Panc1 (cell line): ENCODE data around the gene DPH5. TPM values are rescaled to one million over a fixed set of nuclear protein-coding genes. Genes with fewer than 3 reads are reported as not detected.
"Not testable (repeated sequence)": the region's sequence is repeated elsewhere in the genome, so short reads cannot be mapped to it uniquely, and the experiment has no call there.

Experiments used
- ATAC-seq: fragments of 200-7000 bp; cut with Tn5 transposase; 2 replicates; pipeline ENCODE4 v1.9.1; 2020; ENCODE audit warnings: mild to moderate bottlenecking, moderate library complexity
- BruUV-seq: library from RNA; stranded (reverse); fragments of 400-500 nt; replicated peaks from 2 replicates; lab custom pipeline; 2021; lab: Mats Ljungman, UMichigan
- CTCF ChIA-PET: fragments of 300-600 bp; sonication (Branson Sonifier 250); formaldehyde crosslinking; loops from one replicate; lab custom pipeline; 2022; ENCODE audit warnings: antibody characterized with exemption; lab: Charles Lee
- POLR2A ChIA-PET: fragments of 300-600 bp; sonication (Branson Sonifier 250); formaldehyde crosslinking; loops from one replicate; lab custom pipeline; 2022; ENCODE audit warnings: antibody characterized with exemption; lab: Charles Lee
- DNase-seq: peaks from one replicate; pipeline ENCODE4 v3.0.0-alpha.2; 2010; ENCODE audit warnings: low read depth, low spot score
- H3K27ac ChIP-seq: 2 replicates; pipeline ENCODE4 v1.5.1; 2011; ENCODE audit warnings: mild to moderate bottlenecking, low read length, inconsistent platforms
- H3K27me3 ChIP-seq: fragments of 200-500 bp; sonication (Bioruptor generic); 2 replicates; pipeline ENCODE4 v1.6.0; 2014; ENCODE audit warnings: low read length, inconsistent platforms; ENCODE audit not compliant: control insufficient read depth, insufficient read depth
- H3K36me3 ChIP-seq: fragments of 200-500 bp; sonication (Bioruptor generic); 2 replicates; pipeline ENCODE4 v1.5.1; 2014; ENCODE audit warnings: inconsistent platforms, mild to moderate bottlenecking, low read length, moderate library complexity; ENCODE audit not compliant: control insufficient read depth, insufficient read depth
- H3K4me1 ChIP-seq: 2 replicates; pipeline ENCODE4 v1.5.1; 2011; ENCODE audit warnings: inconsistent platforms, mild to moderate bottlenecking, low read length, moderate library complexity; ENCODE audit not compliant: control insufficient read depth, insufficient read depth
- H3K4me3 ChIP-seq, 2 experiments: 2 replicates each; pipeline ENCODE4 v1.5.1; 2011 to 2012; ENCODE audit warnings: low read depth in 2 of 2, low read length in 2 of 2, mild to moderate bottlenecking in 2 of 2, inconsistent platforms in 1 of 2, moderate library complexity in 1 of 2
- H3K9me3 ChIP-seq: fragments of 200-500 bp; sonication (Bioruptor generic); 2 replicates; pipeline ENCODE4 v1.5.1; 2014; ENCODE audit warnings: low read depth, mild to moderate bottlenecking, inconsistent platforms, low read length, moderate library complexity; ENCODE audit not compliant: control insufficient read depth, insufficient read depth
- POLR2AphosphoS5 ChIP-seq: IDR thresholded peaks from 2 replicates; pipeline ENCODE4 v1.6.1; 2012; ENCODE audit warnings: mild to moderate bottlenecking, low read depth, low read length, moderate library complexity
- SIN3A ChIP-seq: IDR thresholded peaks from 2 replicates; pipeline ENCODE4 v1.6.1; 2012; ENCODE audit warnings: low read depth, mild to moderate bottlenecking, low read length, moderate library complexity, borderline replicate concordance; ENCODE audit not compliant: insufficient read depth
- TCF7L2 ChIP-seq: IDR thresholded peaks from 2 replicates; pipeline ENCODE4 v1.6.1; 2011; ENCODE audit warnings: mild to moderate bottlenecking, low read depth, low read length, inconsistent platforms
- in situ Hi-C: cut with HindIII; loops from 2 replicates; pipeline ENCODE4 v1.10.0; 2016; ENCODE audit warnings: low sequenced_read_pairs, low pct_unique_long_range_greater_than_20kb
- intact Hi-C: fragments of 100-400 bp; cut with micrococcal nuclease; formaldehyde crosslinking; loops from one replicate; pipeline ENCODE4 v1.10.0; 2022; ENCODE audit not compliant: unreplicated experiment
- total RNA-seq: library from RNA; stranded (reverse); gene quantifications from one replicate; pipeline ENCODE4 v1.2.1, GENCODE V29; 2021; ENCODE audit not compliant: unreplicated experiment
- TF ChIP-seq, protein P1 (sequence below): fragments of 450-650 bp; IDR thresholded peaks from 2 replicates; pipeline ENCODE4 v1.5.1; 2017; ENCODE audit warnings: mild to moderate bottlenecking
- TF ChIP-seq, protein P2 (sequence below), 2 experiments: IDR thresholded peaks; 2 replicates each; pipeline ENCODE4 v1.6.1; 2011 to 2012; ENCODE audit warnings: low read depth in 2 of 2, control low read depth in 1 of 2, low read length in 1 of 2, mild to moderate bottlenecking in 1 of 2, moderate library complexity in 1 of 2; ENCODE audit not compliant: insufficient read depth in 1 of 2

The DPH5 gene
- total RNA-seq, 1 experiment from 2014 or later = 22.6 TPM

DNA sequence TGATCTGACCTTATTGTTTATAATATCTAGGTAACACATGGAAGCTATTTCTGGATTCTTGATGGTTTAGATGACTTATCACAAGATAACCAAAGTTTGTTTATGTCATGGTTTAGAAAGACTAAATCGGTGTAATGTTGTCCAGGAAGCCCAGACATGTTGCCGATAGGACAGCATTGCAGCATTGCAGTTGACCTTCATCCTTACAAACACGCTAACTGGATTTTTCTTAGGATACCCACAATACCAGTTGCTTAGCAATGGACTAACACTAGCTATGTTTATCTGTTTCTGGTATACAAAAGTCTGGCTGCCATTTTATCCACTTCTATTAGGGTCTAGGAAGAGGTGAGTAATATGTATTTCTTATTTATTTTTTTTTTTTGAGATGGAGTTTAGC lies 11.7 kb upstream of the DPH5 start:
- no peaks in the 10 kb centered on the region; the same call in 1 of the 2 replicates for H3K36me3 ChIP-seq
- no peaks in the 10 kb centered on the region for H3K27me3 ChIP-seq
- H3K4me3 ChIP-seq = no peak overlapping the region
- ChIA-PET CTCF (no interaction called here), POLR2A (interaction anchor here (0.6 kb wide), 1 partner anchor 9 kb away, joined by 3 read pairs; no protein-coding TSS in a partner anchor)
- intact Hi-C loops (no loop called here), in situ Hi-C loops (no loop called here)
- BruUV-seq = no TSS peak
- TF ChIP-seq SIN3A = no peak
- no peak for TF ChIP-seq TCF7L2
- TF ChIP-seq, protein P1, sequence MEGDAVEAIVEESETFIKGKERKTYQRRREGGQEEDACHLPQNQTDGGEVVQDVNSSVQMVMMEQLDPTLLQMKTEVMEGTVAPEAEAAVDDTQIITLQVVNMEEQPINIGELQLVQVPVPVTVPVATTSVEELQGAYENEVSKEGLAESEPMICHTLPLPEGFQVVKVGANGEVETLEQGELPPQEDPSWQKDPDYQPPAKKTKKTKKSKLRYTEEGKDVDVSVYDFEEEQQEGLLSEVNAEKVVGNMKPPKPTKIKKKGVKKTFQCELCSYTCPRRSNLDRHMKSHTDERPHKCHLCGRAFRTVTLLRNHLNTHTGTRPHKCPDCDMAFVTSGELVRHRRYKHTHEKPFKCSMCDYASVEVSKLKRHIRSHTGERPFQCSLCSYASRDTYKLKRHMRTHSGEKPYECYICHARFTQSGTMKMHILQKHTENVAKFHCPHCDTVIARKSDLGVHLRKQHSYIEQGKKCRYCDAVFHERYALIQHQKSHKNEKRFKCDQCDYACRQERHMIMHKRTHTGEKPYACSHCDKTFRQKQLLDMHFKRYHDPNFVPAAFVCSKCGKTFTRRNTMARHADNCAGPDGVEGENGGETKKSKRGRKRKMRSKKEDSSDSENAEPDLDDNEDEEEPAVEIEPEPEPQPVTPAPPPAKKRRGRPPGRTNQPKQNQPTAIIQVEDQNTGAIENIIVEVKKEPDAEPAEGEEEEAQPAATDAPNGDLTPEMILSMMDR = no peak
- TF ChIP-seq, protein P2, sequence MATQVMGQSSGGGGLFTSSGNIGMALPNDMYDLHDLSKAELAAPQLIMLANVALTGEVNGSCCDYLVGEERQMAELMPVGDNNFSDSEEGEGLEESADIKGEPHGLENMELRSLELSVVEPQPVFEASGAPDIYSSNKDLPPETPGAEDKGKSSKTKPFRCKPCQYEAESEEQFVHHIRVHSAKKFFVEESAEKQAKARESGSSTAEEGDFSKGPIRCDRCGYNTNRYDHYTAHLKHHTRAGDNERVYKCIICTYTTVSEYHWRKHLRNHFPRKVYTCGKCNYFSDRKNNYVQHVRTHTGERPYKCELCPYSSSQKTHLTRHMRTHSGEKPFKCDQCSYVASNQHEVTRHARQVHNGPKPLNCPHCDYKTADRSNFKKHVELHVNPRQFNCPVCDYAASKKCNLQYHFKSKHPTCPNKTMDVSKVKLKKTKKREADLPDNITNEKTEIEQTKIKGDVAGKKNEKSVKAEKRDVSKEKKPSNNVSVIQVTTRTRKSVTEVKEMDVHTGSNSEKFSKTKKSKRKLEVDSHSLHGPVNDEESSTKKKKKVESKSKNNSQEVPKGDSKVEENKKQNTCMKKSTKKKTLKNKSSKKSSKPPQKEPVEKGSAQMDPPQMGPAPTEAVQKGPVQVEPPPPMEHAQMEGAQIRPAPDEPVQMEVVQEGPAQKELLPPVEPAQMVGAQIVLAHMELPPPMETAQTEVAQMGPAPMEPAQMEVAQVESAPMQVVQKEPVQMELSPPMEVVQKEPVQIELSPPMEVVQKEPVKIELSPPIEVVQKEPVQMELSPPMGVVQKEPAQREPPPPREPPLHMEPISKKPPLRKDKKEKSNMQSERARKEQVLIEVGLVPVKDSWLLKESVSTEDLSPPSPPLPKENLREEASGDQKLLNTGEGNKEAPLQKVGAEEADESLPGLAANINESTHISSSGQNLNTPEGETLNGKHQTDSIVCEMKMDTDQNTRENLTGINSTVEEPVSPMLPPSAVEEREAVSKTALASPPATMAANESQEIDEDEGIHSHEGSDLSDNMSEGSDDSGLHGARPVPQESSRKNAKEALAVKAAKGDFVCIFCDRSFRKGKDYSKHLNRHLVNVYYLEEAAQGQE (IDR thresholded peaks at IDR 0.05; ENCODE audit: insufficient read depth in 1 of 2, low read depth in 2 of 2, low read length in 1 of 2) = no peak
- ATAC-seq (no peak), DNase-seq (no peak)
- no peaks in the 10 kb centered on the region for H3K4me1 ChIP-seq
- no peak overlapping the region for H3K27ac ChIP-seq
- no peaks in the 10 kb centered on the region; the same call in 1 of the 2 replicates for H3K9me3 ChIP-seq

DNA sequence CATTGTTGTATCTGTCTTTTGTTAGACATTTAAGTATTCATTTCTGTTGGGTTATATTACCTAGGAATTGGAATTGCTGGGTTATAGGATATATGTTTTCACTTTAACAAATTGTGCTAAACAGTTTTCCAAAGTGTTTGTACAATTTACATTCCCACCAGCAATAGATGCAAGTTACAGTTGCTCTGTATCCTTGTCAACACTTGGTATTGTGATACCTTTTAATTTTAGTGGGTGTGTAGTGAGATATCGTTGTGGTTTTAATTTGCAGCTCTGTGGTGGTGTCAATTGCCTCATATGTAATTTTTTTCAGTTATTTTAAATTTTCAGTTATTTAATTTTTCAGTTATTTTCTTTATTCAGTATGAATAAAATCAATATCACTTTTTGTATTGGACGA lies 7.4 kb upstream of the DPH5 start:
- Histone ChIP-seq H3K36me3 (no peaks in the 10 kb centered on the region; the same call in 1 of the 2 replicates), H3K4me3 (no peak overlapping the region), H3K27ac (no peak overlapping the region), H3K27me3 (no peaks in the 10 kb centered on the region), H3K4me1 (no peaks in the 10 kb centered on the region), H3K9me3 (no peaks in the 10 kb centered on the region)
- in situ Hi-C loops = no loop called here
- no peak for ATAC-seq
- no TSS peak for BruUV-seq
- TF ChIP-seq, protein P2 (IDR thresholded peaks at IDR 0.05; ENCODE audit: insufficient read depth in 1 of 2, low read depth in 2 of 2, low read length in 1 of 2) = no peak
- no peak for TF ChIP-seq SIN3A
- no peak for TF ChIP-seq POLR2AphosphoS5
- TF ChIP-seq, protein P1 = no peak
- TF ChIP-seq TCF7L2 = no peak
- no peak for DNase-seq
- ChIA-PET CTCF (no interaction called here), POLR2A (no interaction called here)
- intact Hi-C loops = no loop called here

DNA sequence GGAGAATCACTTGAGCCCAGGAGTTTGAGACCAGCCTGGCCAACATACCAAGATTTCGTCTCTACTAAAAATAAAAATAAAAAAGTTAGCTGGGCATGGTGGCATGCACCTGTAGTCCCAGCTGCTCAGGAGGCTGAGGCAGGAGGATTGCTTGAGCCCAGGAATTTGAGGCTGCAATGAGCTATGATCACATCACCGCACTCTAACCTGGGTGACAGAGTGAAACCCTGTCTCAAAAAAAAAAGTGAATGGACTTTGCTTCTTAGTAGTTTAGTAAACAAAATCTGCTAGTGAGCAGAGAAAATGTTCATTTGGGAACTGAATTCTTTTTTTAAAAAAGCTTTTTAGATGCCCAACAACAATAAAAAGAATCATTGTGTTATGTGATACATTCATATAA lies 6.5 kb upstream of the DPH5 start:
- CTCF ChIA-PET, H3K27ac ChIP-seq, H3K9me3 ChIP-seq, BruUV-seq, POLR2A ChIA-PET, DNase-seq, ATAC-seq, H3K27me3 ChIP-seq, intact Hi-C loops, H3K4me3 ChIP-seq, in situ Hi-C loops, H3K4me1 ChIP-seq, H3K36me3 ChIP-seq: not testable (repeated sequence)
